HG03066 (cell line): ENCODE data around the gene UTS2B.
A peak's percentile ranks its signal among the peaks of the same experiment; 100 is the strongest.

Experiments
- ATAC-seq: cut with Tn5 transposase; IDR thresholded peaks from one replicate; pipeline ENCODE4 v1.9.1; 2021; ENCODE audit warnings: low read depth; ENCODE audit not compliant: unreplicated experiment

The UTS2B gene, protein sequence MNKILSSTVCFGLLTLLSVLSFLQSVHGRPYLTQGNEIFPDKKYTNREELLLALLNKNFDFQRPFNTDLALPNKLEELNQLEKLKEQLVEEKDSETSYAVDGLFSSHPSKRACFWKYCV

GRCh38 chr3:191329654-191330529 lies at the start of gene UTS2B:
TSS of gene UTS2B (minus strand) at chr3:191330526. CDS start at chr3:191282189, 48,337 bp downstream.
- ATAC-seq, result peak; percentile 28

DNA sequence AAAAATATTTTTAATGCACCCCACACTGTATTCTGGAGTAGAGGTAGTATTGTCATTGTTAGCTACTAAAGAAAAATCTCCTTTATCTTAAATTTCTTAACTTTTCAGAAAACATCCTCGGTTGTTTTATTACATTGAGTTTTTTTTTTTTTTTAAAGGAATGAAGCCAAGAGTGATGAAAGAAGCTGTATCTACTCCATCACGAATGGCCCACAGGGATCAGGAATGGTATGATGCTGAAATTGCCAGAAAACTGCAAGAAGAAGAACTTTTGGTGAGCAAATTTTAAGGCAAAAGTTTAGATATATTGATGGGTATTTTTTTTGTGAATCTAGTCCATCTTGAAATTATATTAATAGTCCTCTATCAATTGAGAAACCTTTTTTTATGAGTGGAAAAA lies 49.7 kb upstream of the UTS2B start:
- no peak for ATAC-seq

DNA sequence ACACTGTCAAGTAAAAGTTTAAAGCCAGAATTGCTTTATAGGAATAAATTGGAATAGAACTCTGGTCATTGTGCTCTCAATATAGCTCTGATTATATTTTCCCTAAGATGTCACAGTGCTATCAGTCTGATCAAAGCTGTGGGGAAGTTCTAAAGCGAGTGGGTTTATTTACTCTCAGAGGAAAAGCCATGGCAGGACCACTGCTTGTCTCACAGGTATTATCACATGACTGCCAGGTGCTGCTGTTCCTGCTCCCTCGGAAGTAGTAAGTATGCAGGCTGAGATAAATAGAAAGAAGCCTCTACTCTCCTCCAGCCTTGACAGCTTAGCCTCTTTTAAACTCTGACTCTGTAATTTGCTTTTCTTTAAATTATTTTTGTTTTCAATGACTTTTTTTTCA lies 49.1 kb upstream of the UTS2B start:
- no peak for ATAC-seq

- ATAC-seq, result no peak
These were observed 48.0 kb upstream of the UTS2B start for GRCh38 chr3:191378142-191378812.

DNA sequence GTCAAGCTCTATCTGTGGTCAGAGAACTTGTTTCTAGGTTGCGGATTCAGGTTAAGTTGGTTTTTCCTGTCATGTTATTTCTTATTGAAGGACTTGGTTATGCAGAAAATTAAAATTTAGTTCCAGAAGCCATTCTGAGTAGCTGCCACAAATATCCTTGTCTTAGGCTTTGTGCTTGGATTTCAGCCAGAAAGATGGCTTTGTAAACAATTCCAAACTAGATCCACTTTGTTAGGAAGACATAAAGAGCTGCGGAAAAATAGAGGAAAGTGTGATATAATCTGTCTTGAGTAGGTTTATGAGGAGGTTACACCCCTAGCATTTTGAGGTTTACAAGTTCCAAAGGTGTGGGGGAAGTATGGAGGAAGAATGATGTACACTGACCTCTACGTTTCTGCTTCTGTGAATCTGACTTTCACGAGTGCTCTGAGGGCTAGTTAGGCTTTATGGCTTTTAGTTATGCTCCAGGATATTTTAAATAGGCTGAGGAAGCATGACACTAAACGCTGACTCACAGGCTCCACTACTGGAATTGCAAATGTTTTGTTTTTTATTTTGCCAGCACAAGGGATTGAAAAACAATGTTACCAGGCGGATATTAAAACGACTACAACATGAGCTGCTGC lies 46.3 kb upstream of the UTS2B start:
- ATAC-seq, result no peak

GRCh38 chr3:191373327-191373726 lies 43.0 kb upstream of the UTS2B start:
- ATAC-seq, result no peak

- ATAC-seq, result no peak
These were observed 41.8 kb upstream of the UTS2B start for GRCh38 chr3:191372122-191372521.

GRCh38 chr3:191369616-191370010 lies 39.3 kb upstream of the UTS2B start:
- ATAC-seq, result no peak

- no peak for ATAC-seq
These were observed 38.7 kb upstream of the UTS2B start for GRCh38 chr3:191368755-191369615.

GRCh38 chr3:191366675-191367074 lies 36.3 kb upstream of the UTS2B start:
- ATAC-seq, result no peak

GRCh38 chr3:191363221-191363620 lies 32.9 kb upstream of the UTS2B start:
- no peak for ATAC-seq

- ATAC-seq, result no peak
These were observed 32.3 kb upstream of the UTS2B start for GRCh38 chr3:191362524-191363090.

DNA sequence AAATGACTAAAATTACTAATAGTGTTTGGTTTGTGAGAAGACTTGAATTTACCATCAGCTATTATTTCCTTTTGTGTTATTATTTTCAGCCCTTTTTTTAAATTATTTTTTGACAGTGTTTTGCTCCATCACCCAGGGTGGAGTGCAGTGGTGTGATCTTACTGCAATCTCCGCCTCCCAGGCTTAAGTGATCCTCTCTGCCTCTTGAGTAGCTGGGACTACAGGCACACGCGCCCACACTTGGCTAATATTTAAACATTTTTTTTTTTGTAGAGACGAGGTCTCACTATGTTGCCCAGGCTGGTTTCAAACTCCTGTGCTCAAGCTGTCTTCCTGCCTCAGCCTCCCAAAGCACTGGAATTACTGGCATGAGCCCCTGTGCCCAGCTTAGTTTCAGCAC lies 31.7 kb upstream of the UTS2B start:
- no peak for ATAC-seq

- ATAC-seq, result no peak
These were observed 31.1 kb upstream of the UTS2B start for GRCh38 chr3:191361456-191361855.

DNA sequence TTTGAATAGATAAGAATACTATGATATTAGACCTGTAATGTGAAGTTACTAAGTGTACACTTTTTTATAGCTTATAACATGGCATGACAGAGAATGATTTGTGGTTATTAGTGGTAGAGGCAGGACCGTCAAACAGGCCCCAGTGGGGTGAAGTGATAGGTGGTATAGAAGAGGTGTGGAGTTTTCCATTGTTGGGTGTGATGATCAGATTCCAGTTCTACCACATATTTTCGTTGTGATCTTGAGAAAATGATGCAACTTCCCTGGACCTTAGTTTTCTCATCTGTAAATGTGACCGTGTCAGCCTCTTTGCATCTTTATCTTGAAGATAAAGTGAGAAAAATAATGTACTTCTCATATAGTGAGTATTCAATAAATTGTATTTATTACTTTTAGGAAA lies 30.3 kb upstream of the UTS2B start:
- no peak for ATAC-seq

DNA sequence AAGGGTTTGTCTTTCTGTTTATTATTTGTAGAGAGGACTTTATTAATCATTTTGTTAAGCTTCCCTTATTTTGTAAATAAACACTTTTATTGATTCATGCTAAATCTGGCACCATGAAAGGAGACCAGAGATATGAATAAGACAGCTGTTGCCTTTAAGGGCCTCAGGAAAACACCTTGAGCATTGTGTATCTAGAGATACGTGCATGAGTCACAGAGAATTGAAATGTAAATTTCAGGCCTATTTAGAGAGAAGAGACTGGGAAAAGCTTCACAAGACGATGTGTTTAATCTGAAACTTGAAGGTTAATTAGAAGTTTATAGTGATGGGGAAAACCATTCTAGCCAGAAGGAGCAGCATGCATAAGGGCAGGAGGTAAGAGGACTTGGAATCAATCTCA lies 28.6 kb upstream of the UTS2B start:
- ATAC-seq, result no peak

DNA sequence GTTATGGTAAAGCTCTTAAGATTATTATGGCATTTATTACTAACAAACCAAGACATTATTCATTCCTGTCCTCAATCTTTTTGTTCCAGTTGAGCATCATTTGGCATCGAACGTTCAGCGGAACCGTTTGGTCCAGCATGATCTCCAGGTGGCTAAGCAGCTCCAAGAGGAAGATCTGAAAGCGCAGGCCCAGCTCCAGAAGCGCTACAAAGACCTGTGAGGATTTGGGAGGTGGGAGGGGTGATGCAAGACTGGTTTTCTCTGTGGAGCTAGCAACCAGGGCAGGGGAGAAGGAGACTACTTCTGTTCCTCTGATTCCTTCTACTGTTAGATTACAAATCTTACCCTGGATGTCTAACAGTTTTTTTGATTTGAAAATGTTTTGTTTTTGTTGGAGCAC lies 27.6 kb upstream of the UTS2B start:
- ATAC-seq, result no peak

GRCh38 chr3:191356631-191357439 lies 26.5 kb upstream of the UTS2B start:
- ATAC-seq, result no peak

- peak; percentile 80 for ATAC-seq
These were observed 25.1 kb upstream of the UTS2B start for GRCh38 chr3:191355406-191355805.
